Trophoblast cell (in vitro differentiated cells and primary cell): ENCODE measurements around the gene DIAPH3.
"Not testable (repeated sequence)": the region's sequence is repeated elsewhere in the genome, so short reads cannot be mapped to it uniquely, and the experiment has no call there.

Experiments
- DNase-seq, 2 donors: peaks; one replicate each; pipeline ENCODE4 v3.0.0-alpha.2; 2016
- H2AFZ ChIP-seq: 2 replicates; pipeline ENCODE4 v1.6.1; 2013; ENCODE audit warnings: low read length, moderate library complexity, mild to moderate bottlenecking; ENCODE audit not compliant: insufficient read depth, poor library complexity
- H2AK5ac ChIP-seq: 2 replicates; pipeline ENCODE4 v1.6.1; 2013; ENCODE audit warnings: mild to moderate bottlenecking, low read length
- H2BK120ac ChIP-seq: 2 replicates; pipeline ENCODE4 v1.6.1; 2013; ENCODE audit warnings: low read length, mild to moderate bottlenecking, moderate library complexity; ENCODE audit not compliant: insufficient read depth, poor library complexity
- H2BK12ac ChIP-seq: 2 replicates; pipeline ENCODE4 v1.6.1; 2013; ENCODE audit warnings: mild to moderate bottlenecking, low read length, moderate library complexity
- H2BK5ac ChIP-seq: 2 replicates; pipeline ENCODE4 v1.6.1; 2013; ENCODE audit warnings: low read length, low read depth, moderate library complexity, mild to moderate bottlenecking; ENCODE audit not compliant: poor library complexity
- H3K14ac ChIP-seq: 2 replicates; pipeline ENCODE4 v1.6.1; 2013; ENCODE audit warnings: mild to moderate bottlenecking, low read length
- H3K18ac ChIP-seq: 2 replicates; pipeline ENCODE4 v1.6.1; 2013; ENCODE audit warnings: mild to moderate bottlenecking, low read length
- H3K23ac ChIP-seq: 2 replicates; pipeline ENCODE4 v1.6.1; 2013; ENCODE audit warnings: low read length
- H3K27ac ChIP-seq: 2 replicates; pipeline ENCODE4 v1.5.1; 2013; ENCODE audit warnings: low read depth, mild to moderate bottlenecking, inconsistent platforms, low read length, moderate library complexity
- H3K27me3 ChIP-seq: 2 replicates; pipeline ENCODE4 v1.6.1; 2013; ENCODE audit warnings: inconsistent platforms, mild to moderate bottlenecking, low read length, moderate library complexity; ENCODE audit not compliant: insufficient read depth
- H3K36me3 ChIP-seq, 2 experiments: 1 replicate in 1 of 2; 2 replicates in 1 of 2; pipeline ENCODE4 v1.6.1; 2013; ENCODE audit warnings: low read length in 2 of 2, mild to moderate bottlenecking in 2 of 2, moderate library complexity in 1 of 2; ENCODE audit not compliant: insufficient read depth in 2 of 2, control insufficient read depth in 1 of 2
- H3K4ac ChIP-seq: 2 replicates; pipeline ENCODE4 v1.6.1; 2013; ENCODE audit warnings: low read depth, mild to moderate bottlenecking, low read length, moderate library complexity
- H3K4me1 ChIP-seq, 2 experiments: 1 replicate in 1 of 2; 2 replicates in 1 of 2; pipeline ENCODE4 v1.6.1; 2013; ENCODE audit warnings: low read length in 2 of 2, mild to moderate bottlenecking in 2 of 2, moderate library complexity in 1 of 2; ENCODE audit not compliant: insufficient read depth in 2 of 2, control insufficient read depth in 1 of 2
- H3K4me2 ChIP-seq: 2 replicates; pipeline ENCODE4 v1.6.1; 2013; ENCODE audit warnings: inconsistent platforms, mild to moderate bottlenecking, low read length, moderate library complexity
- H3K4me3 ChIP-seq: 2 replicates; pipeline ENCODE4 v1.5.1; 2013; ENCODE audit warnings: mild to moderate bottlenecking, low read depth, low read length, inconsistent platforms
- H3K79me1 ChIP-seq: one replicate; pipeline ENCODE4 v1.6.1; 2013; ENCODE audit warnings: low read length
- H3K79me2 ChIP-seq: 2 replicates; pipeline ENCODE4 v1.6.1; 2013; ENCODE audit warnings: low read length, mild to moderate bottlenecking; ENCODE audit not compliant: control insufficient read depth, insufficient read depth, poor library complexity
- H3K9ac ChIP-seq: 2 replicates; pipeline ENCODE4 v1.6.1; 2013; ENCODE audit warnings: mild to moderate bottlenecking, low read length
- H3K9me3 ChIP-seq: 2 replicates; pipeline ENCODE4 v1.6.1; 2013; ENCODE audit warnings: low read depth, mild to moderate bottlenecking, control low read depth, inconsistent platforms, low read length; ENCODE audit not compliant: insufficient read depth
- H4K12ac ChIP-seq: 2 replicates; pipeline ENCODE4 v1.6.1; 2013; ENCODE audit warnings: low read depth, mild to moderate bottlenecking, low read length, moderate library complexity
- H4K8ac ChIP-seq: 2 replicates; pipeline ENCODE4 v1.6.1; 2013; ENCODE audit warnings: low read depth, mild to moderate bottlenecking, low read length, moderate library complexity
- H4K91ac ChIP-seq: one replicate; pipeline ENCODE4 v1.6.1; 2013; ENCODE audit warnings: low read depth, mild to moderate bottlenecking, low read length, moderate library complexity
- WGBS: extraction: QIAGEN DNeasy Blood & Tissue Kit; methylation state at CpG from one replicate; pipeline ENCODE4 v1.1.7; 2013; ENCODE audit warnings: missing lambda C conversion rate; ENCODE audit not compliant: insufficient read length, insufficient coverage; ENCODE audit errors: extremely low coverage; 5-methylcytosine and 5-hydroxymethylcytosine counted together

Gene DIAPH3

GRCh38 chr13:60062502-60062901, 101.2 kb downstream of the DIAPH3 start:
- Histone ChIP-seq H3K4ac (no peak overlapping the region), H2BK12ac (no peak overlapping the region), H2BK5ac (no peak overlapping the region), H2AFZ (no peak overlapping the region), H2AK5ac (no peak overlapping the region), H3K4me2 (no peak overlapping the region), H3K27ac (no peak overlapping the region), H4K8ac (no peak overlapping the region), H3K27me3 (no peaks in the 10 kb centered on the region), H3K9ac (no peak overlapping the region), H3K4me1 (no peaks in the 10 kb centered on the region), H2BK120ac (no peak overlapping the region), H3K79me1 (no peaks in the 10 kb centered on the region), H4K12ac (no peak overlapping the region), H3K23ac (no peak overlapping the region), H3K4me3 (no peak overlapping the region), H3K36me3 (no peaks in the 10 kb centered on the region), H3K79me2 (no peaks in the 10 kb centered on the region), H4K91ac (no peak overlapping the region), H3K9me3 (no peaks in the 10 kb centered on the region), H3K18ac (no peak overlapping the region), H3K14ac (no peak overlapping the region)
- no peak for DNase-seq
- no CpG with 5 or more reads among the region's 2 CpGs for WGBS

- H3K23ac ChIP-seq, result no peak overlapping the region
- H2AFZ ChIP-seq, result no peak overlapping the region
Observed at GRCh38 chr13:60061737-60062136, 102.0 kb downstream of the DIAPH3 start.

GRCh38 chr13:60051754-60052285, 111.9 kb downstream of the DIAPH3 start:
- H4K91ac ChIP-seq, result no peak overlapping the region
- no peaks in the 10 kb centered on the region for H3K27me3 ChIP-seq

More at GRCh38 chr13:60061737-60062136, 102.0 kb downstream of the DIAPH3 start:
- Histone ChIP-seq H3K4me1 (no peaks in the 10 kb centered on the region), H3K79me2 (no peaks in the 10 kb centered on the region), H2BK120ac (no peak overlapping the region), H4K12ac (no peak overlapping the region), H2BK12ac (no peak overlapping the region), H3K14ac (no peak overlapping the region), H3K4ac (no peak overlapping the region), H2AK5ac (no peak overlapping the region), H3K36me3 (no peaks in the 10 kb centered on the region), H3K79me1 (no peaks in the 10 kb centered on the region), H3K4me3 (no peak overlapping the region), H3K9ac (no peak overlapping the region), H3K27ac (no peak overlapping the region), H2BK5ac (no peak overlapping the region), H4K91ac (no peak overlapping the region), H3K9me3 (no peaks in the 10 kb centered on the region), H3K18ac (no peak overlapping the region), H3K4me2 (no peak overlapping the region), H3K27me3 (no peaks in the 10 kb centered on the region), H4K8ac (no peak overlapping the region)
- DNase-seq, result no peak
- 100% methylated on average over 1 of the region's 3 CpGs for WGBS

GRCh38 chr13:60048353-60048752, 115.4 kb downstream of the DIAPH3 start:
- H2AFZ ChIP-seq, DNase-seq, H3K9me3 ChIP-seq, H3K4me3 ChIP-seq, H3K9ac ChIP-seq, H3K4ac ChIP-seq, H3K23ac ChIP-seq, H2BK5ac ChIP-seq, H3K4me2 ChIP-seq, H2BK120ac ChIP-seq, H4K91ac ChIP-seq, H3K79me2 ChIP-seq, H4K12ac ChIP-seq, H3K27ac ChIP-seq, H2AK5ac ChIP-seq, H3K4me1 ChIP-seq, H4K8ac ChIP-seq, H2BK12ac ChIP-seq, H3K79me1 ChIP-seq, H3K27me3 ChIP-seq, H3K36me3 ChIP-seq, H3K18ac ChIP-seq, H3K14ac ChIP-seq: not testable (repeated sequence)

More at GRCh38 chr13:60051754-60052285, 111.9 kb downstream of the DIAPH3 start:
- Histone ChIP-seq H3K4ac (no peak overlapping the region), H2BK5ac (no peak overlapping the region), H3K4me1 (no peaks in the 10 kb centered on the region), H2BK12ac (no peak overlapping the region), H2AK5ac (no peak overlapping the region), H3K18ac (no peak overlapping the region), H3K4me2 (no peak overlapping the region), H4K12ac (no peak overlapping the region), H3K9ac (no peak overlapping the region), H2BK120ac (no peak overlapping the region), H3K79me2 (no peaks in the 10 kb centered on the region), H4K8ac (no peak overlapping the region), H3K36me3 (no peaks in the 10 kb centered on the region), H3K79me1 (no peaks in the 10 kb centered on the region), H3K4me3 (no peak overlapping the region), H3K14ac (no peak overlapping the region), H3K27ac (no peak overlapping the region), H2AFZ (no peak overlapping the region), H3K9me3 (no peaks in the 10 kb centered on the region), H3K23ac (no peak overlapping the region)
- WGBS, result no CpG with 5 or more reads among the region's 3 CpGs
- DNase-seq, result no peak
